Uterus (tissue), 4 donors: ENCODE data around the gene TLCD1. TPM values are rescaled to one million over a fixed set of nuclear protein-coding genes. Genes with fewer than 3 reads are reported as not detected.
A peak's percentile ranks its signal among the peaks of the same experiment; 100 is the strongest.

Experiments used
- DNase-seq, 2 donors: peaks; one replicate each; pipeline ENCODE4 v3.0.0-alpha.2; 2019 to 2020
- H3K27ac ChIP-seq, 2 donors: fragments of 200-600 bp; sonication (generic); 1 replicate in 1 of 2; 2 replicates in 1 of 2; pipeline ENCODE4 v1.5.1; 2016 to 2018
- H3K27me3 ChIP-seq, 2 donors: fragments of 200-600 bp; sonication (generic); one replicate each; pipeline ENCODE4 v1.5.1; 2018 to 2019; ENCODE audit warnings: control low read depth in 1 of 2
- H3K36me3 ChIP-seq, 2 donors: fragments of 200-600 bp; sonication (generic); one replicate each; pipeline ENCODE4 v1.5.1; 2019; ENCODE audit warnings: control low read depth in 1 of 2
- H3K4me1 ChIP-seq, 2 donors: fragments of 200-600 bp; sonication (generic); one replicate each; pipeline ENCODE4 v1.5.1; 2018 to 2019; ENCODE audit warnings: control low read depth in 1 of 2
- H3K4me3 ChIP-seq, 2 donors: fragments of 200-600 bp; sonication (generic); 1 replicate in 1 of 2; 2 replicates in 1 of 2; pipeline ENCODE4 v1.5.1; 2018 to 2019; ENCODE audit warnings: mild to moderate bottlenecking in 1 of 2
- H3K9me3 ChIP-seq, 2 donors: fragments of 200-600 bp; sonication (generic); one replicate each; pipeline ENCODE4 v1.5.1; 2019; ENCODE audit warnings: control low read depth in 1 of 2
- POLR2A ChIP-seq, 2 donors: fragments of 450-650 bp; IDR thresholded peaks; one replicate each; pipeline ENCODE4 v1.6.1; 2016; ENCODE audit warnings: antibody characterized with exemption in 2 of 2, mild to moderate bottlenecking in 1 of 2, moderate library complexity in 1 of 2
- intact Hi-C: fragments of 100-400 bp; cut with DNase I; formaldehyde crosslinking; loops from one replicate; pipeline ENCODE4 v1.15.1; 2023; ENCODE audit warnings: low total_unique reads
- total RNA-seq, 4 donors: library from RNA; depleted of rRNA in 3 of 4; stranded (reverse); fragments of >200 nt in 3 of 4; gene quantifications; one replicate each; pipeline versions ENCODE4 v1.1.0 to v1.2.4, GENCODE V29; 2014 to 2023
- TF ChIP-seq, protein P1 (sequence below), 4 experiments: fragments of 200-600 bp in 2 of 4; fragments of 450-650 bp in 2 of 4; sonication (generic) in 2 of 4; IDR thresholded peaks; one replicate each; pipeline ENCODE4 v1.5.1; 2016 to 2019; ENCODE audit warnings: antibody characterized with exemption in 4 of 4, mild to moderate bottlenecking in 2 of 4, moderate library complexity in 1 of 4
- donor health status: DM: yes; HTN: yes; CAD: no.

TLCD1 gene
- total RNA-seq, 4 donors from 2014 or later, result 1.3 to 1.4 TPM; not detected in 2

DNA sequence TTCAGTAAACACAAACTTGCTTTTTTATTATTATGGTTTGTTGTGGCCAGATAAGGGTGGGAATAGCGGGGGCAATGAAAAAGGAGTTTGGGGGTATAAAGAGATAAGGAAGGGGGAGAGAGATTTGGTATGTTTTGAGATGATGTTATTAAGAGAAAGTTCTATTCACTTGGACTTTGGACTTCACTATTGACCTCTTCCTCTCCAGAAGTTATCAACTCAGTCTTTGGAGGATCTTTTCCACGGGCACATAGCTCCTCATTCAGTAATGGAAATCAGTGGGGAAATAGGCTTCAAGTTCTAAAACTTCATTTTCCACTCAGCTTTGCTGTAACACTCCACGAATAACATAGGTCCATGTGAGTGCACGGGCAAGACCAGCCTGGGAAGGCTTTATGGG is 37.6 kb downstream of the TLCD1 start:
- DNase-seq, result no peak
- Histone ChIP-seq H3K4me3 (no peak overlapping the region), H3K27me3 (no peaks in the 10 kb centered on the region), H3K36me3 (no peaks in the 10 kb centered on the region), H3K27ac (no peak overlapping the region), H3K9me3 (no peaks in the 10 kb centered on the region), H3K4me1 (no peaks in the 10 kb centered on the region)
- TF ChIP-seq, protein P1, sequence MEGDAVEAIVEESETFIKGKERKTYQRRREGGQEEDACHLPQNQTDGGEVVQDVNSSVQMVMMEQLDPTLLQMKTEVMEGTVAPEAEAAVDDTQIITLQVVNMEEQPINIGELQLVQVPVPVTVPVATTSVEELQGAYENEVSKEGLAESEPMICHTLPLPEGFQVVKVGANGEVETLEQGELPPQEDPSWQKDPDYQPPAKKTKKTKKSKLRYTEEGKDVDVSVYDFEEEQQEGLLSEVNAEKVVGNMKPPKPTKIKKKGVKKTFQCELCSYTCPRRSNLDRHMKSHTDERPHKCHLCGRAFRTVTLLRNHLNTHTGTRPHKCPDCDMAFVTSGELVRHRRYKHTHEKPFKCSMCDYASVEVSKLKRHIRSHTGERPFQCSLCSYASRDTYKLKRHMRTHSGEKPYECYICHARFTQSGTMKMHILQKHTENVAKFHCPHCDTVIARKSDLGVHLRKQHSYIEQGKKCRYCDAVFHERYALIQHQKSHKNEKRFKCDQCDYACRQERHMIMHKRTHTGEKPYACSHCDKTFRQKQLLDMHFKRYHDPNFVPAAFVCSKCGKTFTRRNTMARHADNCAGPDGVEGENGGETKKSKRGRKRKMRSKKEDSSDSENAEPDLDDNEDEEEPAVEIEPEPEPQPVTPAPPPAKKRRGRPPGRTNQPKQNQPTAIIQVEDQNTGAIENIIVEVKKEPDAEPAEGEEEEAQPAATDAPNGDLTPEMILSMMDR (IDR thresholded peaks at IDR 0.05), result no peak
- TF ChIP-seq POLR2A (IDR thresholded peaks at IDR 0.05), result no peak
- intact Hi-C loops, result no loop called here

DNA sequence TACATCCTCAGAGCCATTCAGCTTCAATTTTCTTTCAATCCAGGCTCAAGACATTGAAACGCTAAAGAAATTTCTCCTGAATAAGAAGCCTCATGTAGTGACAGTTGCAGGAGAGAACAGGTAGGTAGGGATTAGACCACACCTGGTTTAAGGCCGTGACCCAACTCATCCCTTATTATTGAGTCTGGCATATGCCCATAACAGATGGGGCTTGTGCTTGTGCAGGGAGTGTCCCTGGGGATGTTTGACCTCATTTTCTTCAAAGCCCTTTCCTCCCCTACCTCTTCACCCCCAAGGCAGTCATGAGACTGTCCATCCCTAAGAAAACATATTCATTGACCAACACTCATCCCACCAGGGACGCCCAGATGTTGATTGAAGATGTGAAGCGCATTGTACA is 39.7 kb downstream of the TLCD1 start:
- H3K27me3 ChIP-seq, result no peaks in the 10 kb centered on the region
- H3K9me3 ChIP-seq, result no peaks in the 10 kb centered on the region
- intact Hi-C loops, result no loop called here
- TF ChIP-seq, protein P1 (IDR thresholded peaks at IDR 0.05), result no peak
- TF ChIP-seq POLR2A (IDR thresholded peaks at IDR 0.05), result no peak
- no peak overlapping the region for H3K4me3 ChIP-seq
- no peak overlapping the region for H3K27ac ChIP-seq
- H3K36me3 ChIP-seq, result no peaks in the 10 kb centered on the region
- no peaks in the 10 kb centered on the region for H3K4me1 ChIP-seq
- no peak for DNase-seq

DNA sequence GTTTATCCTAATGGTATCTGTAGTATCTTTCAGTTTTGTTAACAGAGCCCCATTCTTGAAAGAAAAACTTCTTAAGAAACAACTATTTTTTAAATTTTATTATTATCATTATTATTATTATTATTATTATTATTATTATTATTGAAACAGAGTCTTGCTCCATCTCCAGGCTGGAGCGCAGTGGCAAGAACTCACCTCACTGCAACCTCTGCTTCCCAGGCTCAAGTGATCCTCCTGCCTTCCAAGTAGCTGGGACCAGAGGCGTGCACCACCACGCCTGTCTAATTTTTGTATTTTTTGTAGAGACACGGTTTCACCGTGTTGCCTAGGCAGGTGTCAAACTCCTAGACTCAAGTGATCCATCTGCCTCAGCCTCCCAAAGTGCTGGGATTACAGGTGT is 40.7 kb downstream of the TLCD1 start:
- Histone ChIP-seq H3K4me3 (no peak overlapping the region), H3K4me1 (no peaks in the 10 kb centered on the region), H3K36me3 (no peaks in the 10 kb centered on the region), H3K9me3 (no peaks in the 10 kb centered on the region), H3K27me3 (no peaks in the 10 kb centered on the region), H3K27ac (no peak overlapping the region)
- no peak for DNase-seq
- intact Hi-C loops, result no loop called here
- TF ChIP-seq, protein P1 (IDR thresholded peaks at IDR 0.05), result no peak
- TF ChIP-seq POLR2A (IDR thresholded peaks at IDR 0.05), result no peak

- Histone ChIP-seq H3K9me3 (no peaks in the 10 kb centered on the region), H3K27ac (no peak overlapping the region), H3K4me1 (no peaks in the 10 kb centered on the region), H3K27me3 (no peaks in the 10 kb centered on the region), H3K36me3 (no peaks in the 10 kb centered on the region), H3K4me3 (no peak overlapping the region)
- peak in 1 of 2 donors; percentile 35 for DNase-seq
- intact Hi-C loops, result no loop called here
- no peak for TF ChIP-seq POLR2A (IDR thresholded peaks at IDR 0.05)
- TF ChIP-seq, protein P1 (IDR thresholded peaks at IDR 0.05), result no peak
Measured at GRCh38 chr17:28684963-28685362, 41.1 kb downstream of the TLCD1 start.

GRCh38 chr17:28682655-28683054 is 43.4 kb downstream of the TLCD1 start:
- Histone ChIP-seq H3K9me3 (no peaks in the 10 kb centered on the region), H3K4me3 (no peak overlapping the region), H3K27me3 (no peaks in the 10 kb centered on the region), H3K4me1 (no peaks in the 10 kb centered on the region), H3K36me3 (no peaks in the 10 kb centered on the region), H3K27ac (no peak overlapping the region)
- TF ChIP-seq, protein P1 (IDR thresholded peaks at IDR 0.05), result no peak
- TF ChIP-seq POLR2A (IDR thresholded peaks at IDR 0.05), result no peak
- DNase-seq, result no peak
- intact Hi-C loops, result no loop called here
